ENCODE data around the gene NTNG1.

DNA sequence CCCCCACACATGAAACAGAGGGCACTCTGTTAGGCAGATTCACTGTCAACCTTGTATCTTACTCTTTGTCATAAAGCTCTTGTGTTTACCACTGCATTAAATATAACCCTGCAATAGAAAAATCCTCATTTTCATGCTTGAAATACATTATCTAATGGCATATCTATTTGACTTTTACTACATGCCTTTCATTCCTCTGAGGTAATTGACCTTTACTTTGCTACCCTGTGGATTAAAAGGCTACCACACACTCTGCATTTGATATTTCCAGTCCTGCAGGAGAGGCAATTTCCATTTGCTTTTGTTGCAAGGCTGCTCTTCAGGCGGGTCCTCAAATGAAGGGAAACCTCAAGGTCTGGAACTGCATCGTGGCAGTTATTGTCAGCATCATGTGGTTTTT lies 238.0 kb downstream of the NTNG1 start:
- TF ChIP-seq EP300 (IDR thresholded peaks at IDR 0.05), result no peak
- TF ChIP-seq, protein P1, sequence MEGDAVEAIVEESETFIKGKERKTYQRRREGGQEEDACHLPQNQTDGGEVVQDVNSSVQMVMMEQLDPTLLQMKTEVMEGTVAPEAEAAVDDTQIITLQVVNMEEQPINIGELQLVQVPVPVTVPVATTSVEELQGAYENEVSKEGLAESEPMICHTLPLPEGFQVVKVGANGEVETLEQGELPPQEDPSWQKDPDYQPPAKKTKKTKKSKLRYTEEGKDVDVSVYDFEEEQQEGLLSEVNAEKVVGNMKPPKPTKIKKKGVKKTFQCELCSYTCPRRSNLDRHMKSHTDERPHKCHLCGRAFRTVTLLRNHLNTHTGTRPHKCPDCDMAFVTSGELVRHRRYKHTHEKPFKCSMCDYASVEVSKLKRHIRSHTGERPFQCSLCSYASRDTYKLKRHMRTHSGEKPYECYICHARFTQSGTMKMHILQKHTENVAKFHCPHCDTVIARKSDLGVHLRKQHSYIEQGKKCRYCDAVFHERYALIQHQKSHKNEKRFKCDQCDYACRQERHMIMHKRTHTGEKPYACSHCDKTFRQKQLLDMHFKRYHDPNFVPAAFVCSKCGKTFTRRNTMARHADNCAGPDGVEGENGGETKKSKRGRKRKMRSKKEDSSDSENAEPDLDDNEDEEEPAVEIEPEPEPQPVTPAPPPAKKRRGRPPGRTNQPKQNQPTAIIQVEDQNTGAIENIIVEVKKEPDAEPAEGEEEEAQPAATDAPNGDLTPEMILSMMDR (IDR thresholded peaks at IDR 0.05), result no peak

Data from esophagus muscularis mucosa (tissue), 3 donors.